ENCODE data around the gene RPS21. TPM values are rescaled to one million over a fixed set of nuclear protein-coding genes. Genes with fewer than 3 reads are reported as not detected.

Gene RPS21
- total and polyA plus RNA-seq, 2 of the 13 experiments (the other 11 are each of a cell fraction or from before 2014, with no cell fraction given) = 2,647 to 11,063 TPM

- TF ChIP-seq TEF (CRISPR knock-in tag; IDR thresholded peaks at IDR 0.05) (no peak), ARID5B (CRISPR knock-in tag; IDR thresholded peaks at IDR 0.05) (0 out of 2 replicates have a peak, but pooled peaks have one; percentile 29), ZNF567 (CRISPR knock-in tag; IDR thresholded peaks at IDR 0.05; ENCODE audit: borderline replicate concordance) (no peak), NONO (IDR thresholded peaks at IDR 0.05) (no peak), NONO (CRISPR knock-in tag; conservative IDR thresholded peaks at IDR 0.05) (no peak; the same call in 1 of the 2 replicates), SETDB1 (CRISPR knock-in tag; IDR thresholded peaks at IDR 0.05; ENCODE audit: borderline replicate concordance) (no peak), HOXA5 (CRISPR knock-in tag; IDR thresholded peaks at IDR 0.05) (no peak), MXD4 (CRISPR knock-in tag; IDR thresholded peaks at IDR 0.05) (0 out of 2 replicates have a peak, but pooled peaks have one; percentile 46), ZNF256 (CRISPR knock-in tag; conservative IDR thresholded peaks at IDR 0.05) (no peak), TEAD3 (CRISPR knock-in tag; optimal IDR thresholded peaks at IDR 0.05; ENCODE audit: borderline replicate concordance) (peak; percentile 48), BCL3 (CRISPR knock-in tag; IDR thresholded peaks at IDR 0.05) (peak; percentile 59; the same call in 1 of the 2 replicates), PAWR (CRISPR knock-in tag; IDR thresholded peaks at IDR 0.05; ENCODE audit: borderline replicate concordance) (no peak), ZNF30 (CRISPR knock-in tag; IDR thresholded peaks at IDR 0.05) (0 out of 2 replicates have a peak, but pooled peaks have one; percentile 12), ERF (CRISPR knock-in tag; IDR thresholded peaks at IDR 0.05) (no peak; the same call in 1 of the 2 replicates), KAT2B (IDR thresholded peaks at IDR 0.05; ENCODE audit: borderline replicate concordance, low read depth, low read length) (no peak), SALL2 (CRISPR knock-in tag; IDR thresholded peaks at IDR 0.05) (peak; percentile 90; the same call in 1 of the 2 replicates), ZNF496 (CRISPR knock-in tag; IDR thresholded peaks at IDR 0.05; ENCODE audit: insufficient replicate concordance) (no peak), GZF1 (CRISPR knock-in tag; IDR thresholded peaks at IDR 0.05) (no peak), KDM5B (CRISPR knock-in tag; IDR thresholded peaks at IDR 0.05; ENCODE audit: borderline replicate concordance) (no peak; the same call in 1 of the 2 replicates), IRF1 (CRISPR knock-in tag; IDR thresholded peaks at IDR 0.05; ENCODE audit: low read depth) (no peak)
- TF ChIP-seq, protein P1, sequence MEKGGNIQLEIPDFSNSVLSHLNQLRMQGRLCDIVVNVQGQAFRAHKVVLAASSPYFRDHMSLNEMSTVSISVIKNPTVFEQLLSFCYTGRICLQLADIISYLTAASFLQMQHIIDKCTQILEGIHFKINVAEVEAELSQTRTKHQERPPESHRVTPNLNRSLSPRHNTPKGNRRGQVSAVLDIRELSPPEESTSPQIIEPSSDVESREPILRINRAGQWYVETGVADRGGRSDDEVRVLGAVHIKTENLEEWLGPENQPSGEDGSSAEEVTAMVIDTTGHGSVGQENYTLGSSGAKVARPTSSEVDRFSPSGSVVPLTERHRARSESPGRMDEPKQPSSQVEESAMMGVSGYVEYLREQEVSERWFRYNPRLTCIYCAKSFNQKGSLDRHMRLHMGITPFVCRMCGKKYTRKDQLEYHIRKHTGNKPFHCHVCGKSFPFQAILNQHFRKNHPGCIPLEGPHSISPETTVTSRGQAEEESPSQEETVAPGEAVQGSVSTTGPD (CRISPR knock-in tag; IDR thresholded peaks at IDR 0.05) = no peak
Measured at GRCh38 chr20:62405108-62405980, 18.4 kb downstream of the RPS21 start (continued).

All from HepG2 (cell line).